Middle frontal gyrus (tissue), 1 donor: Measurements from ENCODE around the gene SYCE1L.

Experiments
- DNase-seq: peaks from one replicate; pipeline ENCODE4 v3.0.0-alpha.2; 2015; ENCODE audit warnings: low spot score; ENCODE audit errors: extremely low spot score

SYCE1L gene

GRCh38 chr16:77250400-77250799, 51.2 kb downstream of the SYCE1L start:
- DNase-seq = no peak
